Measurements from ENCODE around the gene CUX1. TPM values are rescaled to one million over a fixed set of nuclear protein-coding genes. Genes with fewer than 3 reads are reported as not detected.

Gene CUX1
- total and polyA plus RNA-seq, 2 of the 13 experiments (the other 11 are each of a cell fraction or from before 2014, with no cell fraction given): 13.7 to 14.9 TPM

DNA sequence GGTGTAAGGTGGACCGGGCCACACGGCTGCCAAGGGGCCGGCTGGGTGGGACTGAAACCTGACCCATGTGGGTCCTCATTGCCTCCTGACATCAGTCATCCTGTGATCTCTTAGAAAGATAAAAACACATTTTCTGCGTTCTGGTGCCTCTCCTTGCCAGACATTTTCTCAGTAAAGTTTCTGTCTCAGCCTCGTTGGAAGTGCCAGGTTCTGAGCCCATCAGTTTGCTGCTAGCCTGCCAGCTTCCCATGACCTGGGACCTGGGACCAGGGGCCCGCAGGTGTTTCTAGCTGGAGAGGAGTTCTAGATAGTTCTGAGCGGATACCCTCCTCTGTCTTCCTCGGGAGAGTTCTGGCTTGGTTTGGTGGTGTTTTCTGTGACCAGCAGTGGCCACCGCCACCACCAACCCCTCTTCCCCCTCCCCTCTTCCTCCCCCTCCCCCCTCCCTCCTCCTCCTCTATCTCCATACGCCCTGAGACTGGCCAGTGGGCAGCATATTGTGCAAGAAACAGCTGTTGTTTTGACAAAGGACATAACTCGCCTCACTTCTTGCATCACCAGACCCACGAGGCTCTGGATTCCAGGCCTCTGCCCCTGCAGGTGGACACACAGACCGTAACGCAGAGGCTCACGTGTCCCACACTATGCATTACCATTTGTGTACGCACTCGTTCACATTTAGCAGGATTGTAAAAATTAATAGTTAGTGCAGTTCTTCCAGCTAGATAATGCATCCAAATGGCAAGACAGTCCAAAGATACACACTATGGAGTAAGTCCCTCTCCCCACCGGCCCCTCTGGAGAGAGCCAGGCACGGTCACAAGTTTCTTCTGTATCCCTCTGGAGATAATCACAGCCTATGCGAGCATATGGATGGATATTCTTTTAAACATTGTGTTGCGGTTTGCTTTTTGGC, 94.6 kb downstream of the CUX1 start (continued):
- 0 out of 2 replicates have a peak, but pooled peaks have one; percentile 5 for TF ChIP-seq ARID4A (CRISPR knock-in tag; IDR thresholded peaks at IDR 0.05; ENCODE audit: borderline replicate concordance)

- H3K4me2 ChIP-seq (ENCODE audit: low read depth, low read length): no peak overlapping the region
- POLR2A ChIA-PET: no interaction called here
- no peak overlapping the region for H2AFZ ChIP-seq (ENCODE audit: low read length)
- H4K20me1 ChIP-seq (ENCODE audit: insufficient read depth, low read length): peaks cover 19% of the 10 kb centered on the region
- no peak overlapping the region for H3K27ac ChIP-seq (ENCODE audit: extremely low read length, insufficient read depth, low read length)
- FAIRE-seq (no peak), DNase-seq (ENCODE audit: low spot score) (no peak), ATAC-seq (no peak)
- no peak overlapping the region for H3K4me3 ChIP-seq (replicated peaks in 1 of 3; ENCODE audit: insufficient read depth in 1 of 3, low read depth in 2 of 3, low read length in 3 of 3)
- no peak overlapping the region for H3K9ac ChIP-seq (ENCODE audit: insufficient read depth, low read depth, low read length)
- intact Hi-C loops (cut with micrococcal nuclease; ENCODE audit: unreplicated experiment) (no loop called here), in situ Hi-C loops (cut with HindIII; ENCODE audit: extremely low pct_ligation_motif_present, low pct_unique_long_range_greater_than_20kb) (no loop called here)
- no peaks in the 10 kb centered on the region for H3K27me3 ChIP-seq (ENCODE audit: control insufficient read depth in 1 of 2, insufficient read depth in 2 of 2, low read length in 2 of 2)
- H3K36me3 ChIP-seq (replicated peaks in 1 of 2; ENCODE audit: control insufficient read depth in 1 of 2, insufficient read depth in 2 of 2, low read length in 2 of 2): peaks cover 11 to 20% of the 10 kb centered on the region in 2 experiments; a peak in 4 of 5 replicates
- CTCF ChIA-PET (ENCODE audit: low intra/inter-chr PET ratio, low total read pairs): no interaction called here
- BruUV-seq (replicated peaks): no TSS peak
- 98% methylated on average over 12 of the region's 12 CpGs for WGBS (ENCODE audit: low lambda C conversion rate)
- H3K9me3 ChIP-seq (ENCODE audit: low read length): no peaks in the 10 kb centered on the region
- peaks cover 14% of the 10 kb centered on the region for H3K4me1 ChIP-seq (ENCODE audit: insufficient read depth, low read length)
- H3K79me2 ChIP-seq (ENCODE audit: insufficient read depth, low read length): peaks cover 25% of the 10 kb centered on the region
- TF ChIP-seq TOE1 (CRISPR knock-in tag; IDR thresholded peaks at IDR 0.05): no peak
- TF ChIP-seq, protein P1, sequence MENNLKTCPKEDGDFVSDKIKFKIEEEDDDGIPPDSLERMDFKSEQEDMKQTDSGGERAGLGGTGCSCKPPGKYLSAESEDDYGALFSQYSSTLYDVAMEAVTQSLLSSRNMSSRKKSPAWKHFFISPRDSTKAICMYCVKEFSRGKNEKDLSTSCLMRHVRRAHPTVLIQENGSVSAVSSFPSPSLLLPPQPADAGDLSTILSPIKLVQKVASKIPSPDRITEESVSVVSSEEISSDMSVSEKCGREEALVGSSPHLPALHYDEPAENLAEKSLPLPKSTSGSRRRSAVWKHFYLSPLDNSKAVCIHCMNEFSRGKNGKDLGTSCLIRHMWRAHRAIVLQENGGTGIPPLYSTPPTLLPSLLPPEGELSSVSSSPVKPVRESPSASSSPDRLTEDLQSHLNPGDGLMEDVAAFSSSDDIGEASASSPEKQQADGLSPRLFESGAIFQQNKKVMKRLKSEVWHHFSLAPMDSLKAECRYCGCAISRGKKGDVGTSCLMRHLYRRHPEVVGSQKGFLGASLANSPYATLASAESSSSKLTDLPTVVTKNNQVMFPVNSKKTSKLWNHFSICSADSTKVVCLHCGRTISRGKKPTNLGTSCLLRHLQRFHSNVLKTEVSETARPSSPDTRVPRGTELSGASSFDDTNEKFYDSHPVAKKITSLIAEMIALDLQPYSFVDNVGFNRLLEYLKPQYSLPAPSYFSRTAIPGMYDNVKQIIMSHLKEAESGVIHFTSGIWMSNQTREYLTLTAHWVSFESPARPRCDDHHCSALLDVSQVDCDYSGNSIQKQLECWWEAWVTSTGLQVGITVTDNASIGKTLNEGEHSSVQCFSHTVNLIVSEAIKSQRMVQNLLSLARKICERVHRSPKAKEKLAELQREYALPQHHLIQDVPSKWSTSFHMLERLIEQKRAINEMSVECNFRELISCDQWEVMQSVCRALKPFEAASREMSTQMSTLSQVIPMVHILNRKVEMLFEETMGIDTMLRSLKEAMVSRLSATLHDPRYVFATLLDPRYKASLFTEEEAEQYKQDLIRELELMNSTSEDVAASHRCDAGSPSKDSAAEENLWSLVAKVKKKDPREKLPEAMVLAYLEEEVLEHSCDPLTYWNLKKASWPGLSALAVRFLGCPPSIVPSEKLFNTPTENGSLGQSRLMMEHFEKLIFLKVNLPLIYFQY (CRISPR knock-in tag; IDR thresholded peaks at IDR 0.05; ENCODE audit: borderline replicate concordance): no peak
- TF ChIP-seq NFIC (IDR thresholded peaks at IDR 0.05; ENCODE audit: low read length): no peak
- TF ChIP-seq KLF9 (CRISPR knock-in tag; IDR thresholded peaks at IDR 0.05; ENCODE audit: low read depth): no peak
- TF ChIP-seq ZNF296 (CRISPR knock-in tag; conservative IDR thresholded peaks at IDR 0.05): no peak
- TF ChIP-seq PLSCR1 (CRISPR knock-in tag; IDR thresholded peaks at IDR 0.05; ENCODE audit: borderline replicate concordance): no peak
- no peak for TF ChIP-seq TBX2 (CRISPR knock-in tag; IDR thresholded peaks at IDR 0.05; ENCODE audit: borderline replicate concordance)
- no peak for TF ChIP-seq ZBTB7B (CRISPR knock-in tag; IDR thresholded peaks at IDR 0.05)
- TF ChIP-seq DR1 (CRISPR knock-in tag; IDR thresholded peaks at IDR 0.05): no peak
Measured at GRCh38 chr7:101912716-101913110, 95.3 kb downstream of the CUX1 start.
